Measurements from ENCODE around the gene MYLK. TPM values are rescaled to one million over a fixed set of nuclear protein-coding genes. Genes with fewer than 3 reads are reported as not detected.
A peak's percentile ranks its signal among the peaks of the same experiment; 100 is the strongest.

The MYLK gene
- total and polyA plus RNA-seq, 2 of the 4 experiments (the other 2 are of a cell fraction), result 299 to 484 TPM

- dilution Hi-C loops (cut with HindIII; ENCODE audit: low sequenced_read_pairs, unreplicated experiment), result no loop called here
- Histone ChIP-seq H4K20me1 (ENCODE audit: insufficient read depth, low read length) (no peaks in the 10 kb centered on the region), H3K79me1 (ENCODE audit: low read depth in 1 of 2, low read length in 2 of 2) (peaks cover 39 to 85% of the 10 kb centered on the region in 2 experiments), H3K36me3 (ENCODE audit: control insufficient read depth, insufficient read depth, low read length) (peaks cover 61% of the 10 kb centered on the region), H4K5ac (ENCODE audit: low read depth, low read length) (peak overlapping the region; percentile 40), H3K27me3 (ENCODE audit: control insufficient read depth, insufficient read depth, low read length) (no peaks in the 10 kb centered on the region), H3K4ac (ENCODE audit: low read depth, low read length) (peak overlapping the region; percentile 75), H2BK20ac (ENCODE audit: low read depth, low read length) (peak overlapping the region; percentile 69), H3K4me1 (ENCODE audit: control insufficient read depth, insufficient read depth, low read length) (peaks cover 38% of the 10 kb centered on the region), H3K4me2 (ENCODE audit: low read depth, low read length) (no peak overlapping the region), H2AFZ (replicated peaks; ENCODE audit: low read length, poor library complexity) (no peak overlapping the region), H2AK5ac (ENCODE audit: low read depth, low read length) (peak overlapping the region; percentile 31; the same call in 1 of the 2 replicates), H3K9me3 (ENCODE audit: control insufficient read depth, insufficient read depth, low read length) (no peaks in the 10 kb centered on the region), H3K56ac (ENCODE audit: extremely low read depth, insufficient read depth, low read length) (no peak overlapping the region), H2BK15ac (ENCODE audit: low read depth, low read length) (peak overlapping the region; percentile 7; the same call in 1 of the 3 replicates), H2BK120ac (ENCODE audit: low read depth, low read length) (peak overlapping the region; percentile 54; the same call in 1 of the 2 replicates), H3K23ac (ENCODE audit: low read depth, low read length) (peak overlapping the region; percentile 51; the same call in 1 of the 2 replicates), H4K91ac (ENCODE audit: insufficient read depth, low read depth, low read length) (peak overlapping the region; percentile 71), H3K14ac (replicated peaks; ENCODE audit: low read depth, low read length) (peak overlapping the region; percentile 3; the same call in 1 of the 2 replicates), H3K4me3 (ENCODE audit: insufficient read depth, low read depth, low read length) (no peak overlapping the region), H3K18ac (ENCODE audit: low read depth, low read length) (peak overlapping the region; percentile 31; the same call in 1 of the 2 replicates), H2AK9ac (replicated peaks; ENCODE audit: low read depth, low read length, poor library complexity) (no peak overlapping the region), H3K9ac (ENCODE audit: low read depth, low read length) (no peak overlapping the region), H2BK5ac (ENCODE audit: low read depth, low read length, poor library complexity, severe bottlenecking) (peak overlapping the region; percentile 41), H3K9me1 (ENCODE audit: insufficient read depth, low read length) (peaks cover 43% of the 10 kb centered on the region), H4K8ac (ENCODE audit: low read depth in 2 of 2, low read length in 2 of 2) (peak overlapping the region; percentile 10 to 23; a peak in 2 of 4 replicates), H3K27ac (ENCODE audit: insufficient read depth, low read length) (no peak overlapping the region)
- TF ChIP-seq NFE2L2 (IDR thresholded peaks at IDR 0.05; ENCODE audit: low read depth, low read length) (no peak), BHLHE40 (IDR thresholded peaks at IDR 0.05; ENCODE audit: low read depth, low read length) (no peak), MAFK (IDR thresholded peaks at IDR 0.05; ENCODE audit: low read depth, low read length) (no peak), FOS (IDR thresholded peaks at IDR 0.05; ENCODE audit: low read depth, low read length) (no peak), RCOR1 (IDR thresholded peaks at IDR 0.05; ENCODE audit: insufficient replicate concordance, low read length) (no peak), USF2 (IDR thresholded peaks at IDR 0.05; ENCODE audit: low read depth, low read length) (no peak), POLR2A (IDR thresholded peaks at IDR 0.05; ENCODE audit: low read depth, low read length) (no peak), CEBPB (IDR thresholded peaks at IDR 0.05; ENCODE audit: low read depth, low read length) (no peak), SMC3 (IDR thresholded peaks at IDR 0.05; ENCODE audit: low read depth, low read length) (no peak), ELK1 (IDR thresholded peaks at IDR 0.05; ENCODE audit: borderline replicate concordance, low read depth, low read length) (no peak), RAD21 (IDR thresholded peaks at IDR 0.05; ENCODE audit: low read length) (no peak), RFX5 (IDR thresholded peaks at IDR 0.05; ENCODE audit: low read depth, low read length) (no peak), MXI1 (IDR thresholded peaks at IDR 0.05; ENCODE audit: borderline replicate concordance, low read depth, low read length) (no peak), CHD1 (IDR thresholded peaks at IDR 0.05; ENCODE audit: low read depth, low read length) (no peak), CTCF (conservative IDR thresholded peaks at IDR 0.05; ENCODE audit: low read depth, low read length) (no peak)
- DNase-seq, result no peak
- BruUV-seq (replicated peaks), result no TSS peak
- CTCF ChIA-PET, result no interaction called here
- WGBS, 2 experiments (ENCODE audit: extremely low coverage in 2 of 2, insufficient read length in 1 of 2), result 80% methylated on average over 1 of the region's 9 CpGs; no CpG with 5 or more reads in 1 of the 2 experiments
- POLR2A ChIA-PET (ENCODE audit: unreplicated experiment), result no interaction called here
- in situ Hi-C loops (cut with MboI; ENCODE audit: low sequenced_read_pairs), result no loop called here
- no peak for ATAC-seq (ENCODE audit: low read depth)
- intact Hi-C loops (cut with micrococcal nuclease), result no loop called here
These were observed 90.7 kb downstream of the MYLK start for GRCh38 chr3:123793425-123793824.

All from IMR-90 (cell line).